ENCODE data around the gene TTLL1. TPM values are rescaled to one million over a fixed set of nuclear protein-coding genes. Genes with fewer than 3 reads are reported as not detected.

The TTLL1 gene
- total and polyA plus RNA-seq, 2 experiments from 2014 or later, result 5.5 to 6.8 TPM

GRCh38 chr22:43018615-43019014 is 70.6 kb downstream of the TTLL1 start:
- no peaks in the 10 kb centered on the region for H3K9me2 ChIP-seq (ENCODE audit: insufficient read depth)
- DNase-seq (ENCODE audit: low spot score) (no peak), ATAC-seq (no peak)
- no peak overlapping the region for H3K27ac Mint-ChIP-seq
- peaks cover 4% of the 10 kb centered on the region for H4K20me1 ChIP-seq (replicated peaks; ENCODE audit: insufficient read depth)
- no peak overlapping the region for H3K4me3 Mint-ChIP-seq
- peaks cover 14% of the 10 kb centered on the region for H3K4me1 ChIP-seq (ENCODE audit: insufficient read depth)
- H3K27me3 ChIP-seq (ENCODE audit: insufficient read depth), result peaks cover 4% of the 10 kb centered on the region; the same call in 1 of the 2 replicates
- H3K4me2 ChIP-seq, result no peak overlapping the region
- H3K36me3 Mint-ChIP-seq (ENCODE audit: low read depth), result peaks cover 8% of the 10 kb centered on the region
- TF ChIP-seq CREB1 (CRISPR knock-in tag; IDR thresholded peaks at IDR 0.05; ENCODE audit: low read depth), result no peak
- TF ChIP-seq NANOG (IDR thresholded peaks at IDR 0.05; ENCODE audit: borderline replicate concordance), result no peak
- TF ChIP-seq JUNB (IDR thresholded peaks at IDR 0.05; ENCODE audit: unreplicated experiment), result no peak
- no peak for TF ChIP-seq POLR2AphosphoS5 (IDR thresholded peaks at IDR 0.05; ENCODE audit: low read depth)
- TF ChIP-seq REST (IDR thresholded peaks at IDR 0.05; ENCODE audit: unreplicated experiment), result no peak
- TF ChIP-seq ETS1 (IDR thresholded peaks at IDR 0.05), result no peak
- no peak for TF ChIP-seq EZH2phosphoT487 (IDR thresholded peaks at IDR 0.05; ENCODE audit: unreplicated experiment)
- TF ChIP-seq CTCF (conservative IDR thresholded peaks at IDR 0.05; ENCODE audit: low read depth in 2 of 2), result no peak
- H3K27ac ChIP-seq (ENCODE audit: low read depth), result no peak overlapping the region
- peaks cover 4% of the 10 kb centered on the region for H3K4me1 Mint-ChIP-seq
- peaks cover 10% of the 10 kb centered on the region for H3K27me3 Mint-ChIP-seq (ENCODE audit: insufficient read depth, low read depth, poor library complexity)
- peaks cover 4% of the 10 kb centered on the region for H3K9me3 Mint-ChIP-seq
- no peaks in the 10 kb centered on the region for H3K36me3 ChIP-seq (ENCODE audit: insufficient read depth)
- H3K4me3 ChIP-seq, result no peak overlapping the region
- peaks cover 4% of the 10 kb centered on the region; the same call in 1 of the 2 replicates for H3F3A ChIP-seq (replicated peaks; ENCODE audit: low read depth)
- H3K79me2 ChIP-seq (replicated peaks; ENCODE audit: insufficient read depth), result peaks cover 7% of the 10 kb centered on the region
- no peak overlapping the region for H2AFZ ChIP-seq

Measured in GM23338 (cell line).